T-helper 2 cell treated with Interferon-gamma antibody and Interleukin-4, amounts not matched to agents 5 μg/mL and 100 μg/mL, for 36 hours (primary cell): ENCODE results near the gene ATP6V0E2.

ENCODE experiments used
- DNase-seq: peaks from one replicate; pipeline ENCODE4 v3.0.0; 2021; ENCODE audit warnings: low spot score
- H3K27ac Mint-ChIP-seq: one replicate; pipeline ENCODE4 v1.8.0; 2021; ENCODE audit warnings: mild to moderate bottlenecking, mixed read lengths
- H3K27me3 Mint-ChIP-seq: one replicate; pipeline ENCODE4 v1.8.0; 2021; ENCODE audit warnings: low read depth, mixed read lengths
- H3K36me3 Mint-ChIP-seq: one replicate; pipeline ENCODE4 v1.8.0; 2021; ENCODE audit warnings: low read depth, mixed read lengths
- H3K4me1 Mint-ChIP-seq: one replicate; pipeline ENCODE4 v1.8.0; 2021; ENCODE audit warnings: low read depth, mixed read lengths
- H3K4me3 Mint-ChIP-seq: one replicate; pipeline ENCODE4 v1.8.0; 2022; ENCODE audit warnings: mild to moderate bottlenecking, moderate library complexity, mixed read lengths
- H3K9me3 Mint-ChIP-seq: one replicate; pipeline ENCODE4 v1.8.0; 2021; ENCODE audit warnings: mixed read lengths

Gene ATP6V0E2

DNA sequence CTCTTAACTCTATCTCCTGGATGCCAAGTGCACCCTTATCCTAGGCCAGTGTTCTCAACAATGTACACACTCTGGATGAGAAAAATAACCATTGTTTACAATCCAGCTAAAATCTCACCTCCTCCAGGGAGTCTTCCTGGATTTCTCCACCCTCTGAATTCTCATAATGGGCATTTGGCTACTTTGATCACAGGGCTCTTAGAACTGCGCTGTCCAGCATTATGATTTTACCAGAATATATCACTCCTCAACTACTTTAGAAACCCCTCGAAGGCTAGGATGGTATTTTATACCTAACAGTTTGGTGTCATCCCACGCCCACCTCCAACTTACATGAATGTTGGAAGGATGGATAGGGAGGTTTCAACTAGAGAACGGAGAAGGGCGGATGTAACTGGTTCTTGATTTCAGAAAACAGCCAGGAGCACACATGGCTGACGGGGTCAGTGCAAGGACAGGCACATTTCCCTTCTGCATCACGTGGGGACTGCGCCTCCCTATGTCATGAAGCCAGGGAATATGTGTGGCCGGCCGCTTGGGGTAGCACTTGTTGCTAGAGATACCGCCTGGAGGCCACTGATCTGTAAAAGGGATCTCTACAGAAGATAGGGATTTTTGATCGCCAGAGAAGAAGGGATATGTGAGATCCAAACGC is 1.2 kb upstream of the ATP6V0E2 start:
- Mint-ChIP-seq H3K27ac (peak overlapping the region; percentile 64), H3K4me3 (peak overlapping the region; percentile 82), H3K27me3 (no peaks in the 10 kb centered on the region), H3K36me3 (peaks cover 21% of the 10 kb centered on the region), H3K9me3 (no peaks in the 10 kb centered on the region), H3K4me1 (peaks cover 65% of the 10 kb centered on the region)
- DNase-seq, result no peak

DNA sequence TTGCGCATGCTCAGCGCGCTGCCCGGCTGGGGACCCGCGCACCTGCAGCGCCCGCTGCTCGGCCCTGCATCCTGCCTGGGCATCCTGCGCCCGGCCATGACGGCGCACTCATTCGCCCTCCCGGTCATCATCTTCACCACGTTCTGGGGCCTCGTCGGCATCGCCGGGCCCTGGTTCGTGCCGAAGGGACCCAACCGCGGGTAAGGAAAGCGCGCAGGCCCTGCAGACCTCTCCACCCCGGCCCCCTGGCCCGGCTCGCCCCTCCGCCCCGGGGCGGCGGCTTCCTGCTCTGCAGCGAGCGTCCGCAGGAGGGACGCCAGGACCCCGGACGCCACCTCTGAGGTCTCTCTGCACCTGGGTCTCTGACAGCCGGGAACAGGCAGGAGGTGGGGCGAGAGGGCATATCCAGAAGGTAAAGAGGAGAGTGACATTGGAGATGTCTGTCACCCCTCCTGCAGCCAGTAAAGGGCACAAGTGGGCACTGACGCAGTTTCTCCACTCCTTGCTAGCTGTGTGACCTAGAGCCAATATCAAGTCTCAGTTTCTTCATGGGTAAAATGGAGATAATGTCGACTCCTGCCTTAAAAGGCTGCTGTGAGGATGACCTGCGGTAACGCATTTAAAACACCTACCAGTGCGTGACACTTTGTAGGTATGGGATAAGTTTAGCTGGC is 338 bp downstream of the ATP6V0E2 start:
- Mint-ChIP-seq H3K4me3 (peak overlapping the region; percentile 79), H3K27me3 (no peaks in the 10 kb centered on the region), H3K36me3 (peaks cover 25% of the 10 kb centered on the region), H3K9me3 (no peaks in the 10 kb centered on the region), H3K27ac (peak overlapping the region; percentile 85), H3K4me1 (peaks cover 52% of the 10 kb centered on the region)
- DNase-seq, result no peak

DNA sequence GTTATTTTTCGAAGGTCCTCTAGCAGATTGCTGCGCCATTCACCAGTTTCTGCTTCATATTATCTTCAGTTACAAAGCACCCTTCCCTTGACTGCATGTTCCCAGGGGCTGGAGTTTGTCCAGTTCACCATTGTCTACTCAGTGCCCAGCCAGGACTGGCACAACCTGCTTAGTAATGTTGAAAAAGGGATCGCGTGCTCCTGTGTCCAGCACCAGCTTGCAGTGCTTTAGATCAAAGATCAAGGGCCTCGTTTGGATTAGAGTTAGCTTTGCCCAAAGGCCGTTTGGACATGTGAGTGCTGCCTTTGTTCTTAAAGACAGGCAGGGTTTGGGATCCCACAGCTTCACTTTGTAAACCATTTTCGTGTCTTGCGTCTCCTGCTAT is 867 bp downstream of the ATP6V0E2 start:
- Mint-ChIP-seq H3K9me3 (no peaks in the 10 kb centered on the region), H3K4me3 (peak overlapping the region; percentile 79), H3K4me1 (peaks cover 48% of the 10 kb centered on the region), H3K27ac (peak overlapping the region; percentile 51), H3K27me3 (no peaks in the 10 kb centered on the region), H3K36me3 (peaks cover 24% of the 10 kb centered on the region)
- no peak for DNase-seq

GRCh38 chr7:149875396-149875795 is 1.6 kb downstream of the ATP6V0E2 start:
- Mint-ChIP-seq H3K27ac (peak overlapping the region; percentile 32), H3K4me1 (peaks cover 40% of the 10 kb centered on the region), H3K4me3 (peak overlapping the region; percentile 79), H3K27me3 (no peaks in the 10 kb centered on the region), H3K36me3 (peaks cover 19% of the 10 kb centered on the region), H3K9me3 (no peaks in the 10 kb centered on the region)
- DNase-seq, result no peak

GRCh38 chr7:149877890-149878522 is 4.2 kb downstream of the ATP6V0E2 start:
- H3K4me1 Mint-ChIP-seq, result peaks cover 17% of the 10 kb centered on the region
- H3K9me3 Mint-ChIP-seq, result no peaks in the 10 kb centered on the region
- H3K36me3 Mint-ChIP-seq, result peaks cover 16% of the 10 kb centered on the region
- no peak overlapping the region for H3K4me3 Mint-ChIP-seq
- DNase-seq, result no peak
- no peaks in the 10 kb centered on the region for H3K27me3 Mint-ChIP-seq
- H3K27ac Mint-ChIP-seq, result no peak overlapping the region

GRCh38 chr7:149878523-149878921 is 4.8 kb downstream of the ATP6V0E2 start:
- no peaks in the 10 kb centered on the region for H3K9me3 Mint-ChIP-seq
- no peak for DNase-seq
- H3K36me3 Mint-ChIP-seq, result peaks cover 16% of the 10 kb centered on the region
- no peak overlapping the region for H3K27ac Mint-ChIP-seq
- H3K27me3 Mint-ChIP-seq, result no peaks in the 10 kb centered on the region
- no peak overlapping the region for H3K4me3 Mint-ChIP-seq
- peaks cover 22% of the 10 kb centered on the region for H3K4me1 Mint-ChIP-seq

DNA sequence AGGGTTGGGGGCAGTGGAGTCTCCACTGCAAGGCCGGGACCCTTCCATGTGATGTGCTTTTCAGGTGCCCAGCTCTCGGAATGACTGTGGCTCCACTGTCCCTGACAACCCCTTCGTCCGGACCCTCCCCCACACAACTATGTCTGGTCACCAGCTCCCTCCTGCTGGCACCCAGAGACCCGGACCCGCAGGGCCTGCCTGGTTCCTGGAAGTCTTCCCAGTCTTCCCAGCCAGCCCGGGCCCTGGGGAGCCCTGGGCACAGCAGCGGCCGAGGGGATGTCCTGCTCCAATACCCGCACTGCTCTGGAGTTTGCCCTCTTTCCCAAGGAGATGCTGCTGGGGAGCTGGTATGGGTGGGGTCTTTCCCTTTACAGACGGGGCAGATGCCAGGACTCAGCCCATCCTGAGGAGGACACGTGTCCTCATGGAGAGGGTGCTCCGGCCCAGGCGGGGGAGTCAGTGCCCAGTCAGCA is 5.5 kb downstream of the ATP6V0E2 start:
- Mint-ChIP-seq H3K9me3 (no peaks in the 10 kb centered on the region), H3K36me3 (peaks cover 16% of the 10 kb centered on the region), H3K4me3 (no peak overlapping the region), H3K27ac (no peak overlapping the region), H3K4me1 (peaks cover 24% of the 10 kb centered on the region), H3K27me3 (no peaks in the 10 kb centered on the region)
- no peak for DNase-seq

DNA sequence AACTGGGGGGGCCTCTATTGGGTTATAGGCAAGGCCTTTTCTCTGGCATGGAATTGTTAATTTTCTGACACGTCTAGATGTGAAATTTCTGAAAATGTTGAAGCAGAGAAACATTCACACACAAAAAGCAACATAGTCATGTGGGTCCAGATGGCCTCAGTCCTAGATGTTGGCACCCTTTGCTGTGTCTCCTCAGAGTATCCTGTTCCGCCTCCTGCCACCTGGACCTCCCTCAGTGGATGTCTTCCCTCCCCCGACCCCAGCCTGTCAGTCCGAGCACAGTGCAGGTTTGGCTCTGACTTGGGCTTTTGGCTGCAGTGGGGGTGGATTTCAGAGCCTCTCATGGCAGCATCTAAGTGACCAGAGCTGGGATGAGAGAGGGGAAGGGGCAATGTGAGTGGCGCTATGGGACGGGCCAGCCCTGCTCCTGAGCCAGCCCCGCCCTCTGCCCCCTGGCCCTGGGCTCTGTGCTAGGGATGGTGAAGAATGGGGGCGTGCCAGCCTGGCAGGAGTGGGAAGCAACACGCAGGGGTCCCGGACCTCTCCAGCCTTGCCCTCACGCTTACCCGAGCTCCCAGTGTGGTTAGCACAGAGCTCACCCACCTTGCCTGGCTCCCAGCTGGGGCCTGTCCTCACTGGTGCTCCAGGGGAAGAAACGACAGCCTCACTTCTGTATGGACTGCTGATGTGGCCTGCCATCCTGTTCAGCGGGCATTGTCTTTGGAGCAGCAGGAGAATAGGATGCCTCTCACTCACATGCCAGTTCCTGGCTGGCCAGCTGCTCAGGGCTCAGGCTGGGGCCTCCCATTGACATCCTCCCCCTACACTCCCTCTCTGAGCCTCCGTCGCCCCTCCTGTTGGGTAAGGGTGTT is 6.2 kb downstream of the ATP6V0E2 start:
- Mint-ChIP-seq H3K36me3 (peaks cover 16% of the 10 kb centered on the region), H3K27me3 (no peaks in the 10 kb centered on the region), H3K4me1 (peaks cover 18% of the 10 kb centered on the region)

DNA sequence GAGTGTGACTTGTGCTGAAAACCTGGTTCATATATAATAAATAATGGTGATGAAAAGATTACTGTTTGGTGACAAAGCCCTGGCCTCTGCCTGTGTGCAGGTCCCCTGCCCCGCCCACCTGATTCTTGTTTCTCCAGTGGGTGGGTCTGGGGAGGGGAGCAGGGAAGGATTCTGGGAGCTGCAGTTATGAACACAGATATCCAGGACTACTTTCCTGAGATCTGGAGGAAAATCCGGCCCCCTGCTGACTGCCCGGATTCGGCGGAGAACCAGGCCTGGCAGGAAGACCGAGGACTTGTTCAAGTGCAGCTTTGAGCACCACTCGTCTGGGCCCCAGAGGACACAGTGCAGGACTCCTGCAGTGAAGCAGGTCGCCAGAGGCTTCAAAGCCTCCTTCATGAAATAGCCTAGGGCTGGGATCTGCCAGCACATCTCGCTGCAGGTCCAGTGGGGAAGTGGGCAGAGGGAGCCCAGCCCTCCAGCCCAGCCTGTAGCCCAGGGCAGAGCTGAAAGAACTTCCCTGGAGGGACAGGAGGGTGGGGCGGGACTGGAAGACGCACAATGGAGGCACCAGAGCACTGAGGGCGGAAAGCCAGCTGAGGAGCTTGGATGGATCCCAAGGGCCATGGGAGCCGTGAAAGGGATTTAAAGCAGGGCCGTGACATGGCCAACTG is 7.0 kb downstream of the ATP6V0E2 start:
- no peak for DNase-seq
- Mint-ChIP-seq H3K9me3 (no peaks in the 10 kb centered on the region), H3K27me3 (no peaks in the 10 kb centered on the region), H3K27ac (no peak overlapping the region), H3K4me1 (peaks cover 10% of the 10 kb centered on the region), H3K4me3 (no peak overlapping the region), H3K36me3 (peaks cover 11% of the 10 kb centered on the region)

More for the DNA sequence above, 6.2 kb downstream of the ATP6V0E2 start:
- Mint-ChIP-seq H3K9me3 (no peaks in the 10 kb centered on the region), H3K4me3 (no peak overlapping the region), H3K27ac (no peak overlapping the region)
- no peak for DNase-seq

DNA sequence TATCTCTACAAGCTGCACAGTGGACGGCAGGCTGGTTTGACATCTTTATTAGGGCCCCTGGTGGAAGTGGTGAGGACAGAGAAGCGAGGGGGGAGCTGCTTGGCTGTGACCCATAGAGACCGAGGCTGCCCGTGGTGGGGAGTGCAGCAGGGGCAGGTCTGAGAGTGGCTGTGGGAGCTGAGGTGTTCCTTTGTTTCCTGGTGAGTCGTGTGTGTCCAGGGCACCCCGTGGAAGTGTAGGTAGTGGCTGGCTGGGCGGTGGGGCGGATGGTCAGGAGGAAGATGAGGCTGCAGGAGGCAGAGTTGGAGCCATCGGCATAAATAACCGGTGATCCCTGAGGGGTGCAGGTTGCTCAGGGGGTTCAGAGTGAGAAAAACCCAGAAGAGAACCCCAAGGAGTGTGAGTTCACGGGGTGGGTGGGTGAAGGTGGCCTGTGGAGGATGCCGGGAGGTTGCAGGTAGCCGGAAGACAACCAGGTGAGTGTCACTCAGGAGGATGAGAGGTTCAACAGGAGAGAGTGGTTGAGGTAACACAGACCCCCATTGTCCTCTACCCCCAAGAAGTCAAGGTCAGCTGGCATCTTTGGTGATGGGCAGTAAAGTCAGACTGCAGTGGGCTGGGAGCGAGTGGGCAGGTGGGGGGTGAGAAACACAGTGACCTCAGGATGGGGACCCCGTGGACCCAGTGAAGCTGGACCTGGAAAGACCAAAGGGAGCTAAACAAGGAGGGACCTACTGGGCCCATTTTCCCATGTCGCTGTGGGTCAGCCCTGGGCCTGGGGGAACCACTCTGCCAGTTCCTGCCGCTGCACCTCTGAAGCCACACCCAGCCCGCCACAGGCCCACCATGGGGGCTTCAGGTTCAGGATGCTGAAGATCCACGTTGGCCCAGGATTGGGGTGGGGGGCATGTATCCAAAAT is 7.8 kb downstream of the ATP6V0E2 start:
- no peaks in the 10 kb centered on the region for H3K9me3 Mint-ChIP-seq
- no peak overlapping the region for H3K4me3 Mint-ChIP-seq
- DNase-seq, result no peak
- H3K36me3 Mint-ChIP-seq, result peaks cover 8% of the 10 kb centered on the region
- H3K4me1 Mint-ChIP-seq, result peaks cover 9% of the 10 kb centered on the region
- H3K27me3 Mint-ChIP-seq, result no peaks in the 10 kb centered on the region
- H3K27ac Mint-ChIP-seq, result no peak overlapping the region

DNA sequence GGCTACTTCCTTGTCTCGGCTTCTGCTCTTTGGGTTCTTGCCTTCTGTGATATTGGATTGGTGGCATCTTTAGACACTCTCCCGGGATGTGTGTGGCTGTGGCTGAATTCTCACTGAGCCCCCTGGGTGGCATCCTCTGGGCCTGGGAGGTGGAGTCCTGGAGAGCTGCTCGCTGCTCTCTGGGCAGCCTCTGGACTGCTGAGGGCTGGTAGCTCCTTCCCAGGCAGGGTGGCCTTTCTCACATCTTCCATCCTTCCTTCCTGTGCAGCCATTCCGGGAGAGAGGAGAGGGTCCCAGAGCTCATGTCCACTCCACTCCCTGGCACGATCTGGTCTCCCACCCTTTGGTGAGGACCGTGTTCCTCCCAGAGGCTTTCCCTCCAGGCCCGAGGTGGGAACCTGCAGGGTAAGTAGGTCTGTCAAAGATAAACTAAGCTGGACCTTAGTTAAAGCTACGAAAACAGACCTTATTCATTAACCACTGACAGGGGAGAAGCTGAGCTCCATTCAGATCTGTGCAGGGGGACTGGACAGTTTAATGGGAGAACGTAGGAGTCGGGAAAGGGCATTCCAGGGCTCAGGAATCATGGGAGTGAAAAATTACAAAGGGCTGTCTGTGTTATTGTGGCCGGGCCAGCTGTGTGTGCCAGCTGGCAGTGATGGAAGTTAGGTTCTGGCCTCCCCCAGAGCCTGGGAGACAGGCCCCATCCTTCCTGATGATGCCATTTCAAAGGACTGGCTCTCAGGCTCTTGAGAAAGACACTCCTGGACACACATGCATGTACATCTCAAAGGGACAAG is 8.7 kb downstream of the ATP6V0E2 start:
- Mint-ChIP-seq H3K27me3 (no peaks in the 10 kb centered on the region), H3K36me3 (peaks cover 7% of the 10 kb centered on the region), H3K4me1 (peaks cover 9% of the 10 kb centered on the region), H3K4me3 (no peak overlapping the region), H3K27ac (no peak overlapping the region), H3K9me3 (no peaks in the 10 kb centered on the region)
- no peak for DNase-seq

- no peak overlapping the region for H3K4me3 Mint-ChIP-seq
- H3K27me3 Mint-ChIP-seq, result no peaks in the 10 kb centered on the region
- H3K27ac Mint-ChIP-seq, result no peak overlapping the region
- H3K4me1 Mint-ChIP-seq, result peaks cover 9% of the 10 kb centered on the region
- no peaks in the 10 kb centered on the region for H3K9me3 Mint-ChIP-seq
- H3K36me3 Mint-ChIP-seq, result peaks cover 5% of the 10 kb centered on the region
- DNase-seq, result no peak
Measured at GRCh38 chr7:149883048-149883438, 9.3 kb downstream of the ATP6V0E2 start.
